ENCODE results near the gene ERLIN1. TPM values are rescaled to one million over a fixed set of nuclear protein-coding genes. Genes with fewer than 3 reads are reported as not detected.

ERLIN1 gene
- total RNA-seq, 1 experiment from 2014 or later, result 15.1 TPM

GRCh38 chr10:100163704-100164621 lies 21.9 kb downstream of the ERLIN1 start:
- Histone ChIP-seq H3K9me2 (replicated peaks; ENCODE audit: low read length) (no peaks in the 10 kb centered on the region), H3K79me2 (ENCODE audit: low read length) (no peaks in the 10 kb centered on the region), H3K9ac (ENCODE audit: low read length) (no peak overlapping the region), H4K20me1 (ENCODE audit: low read length) (no peaks in the 10 kb centered on the region), H3K27me3 (ENCODE audit: low read length) (no peaks in the 10 kb centered on the region), H3K9me3 (ENCODE audit: low read length) (no peaks in the 10 kb centered on the region), H3K4me3 (ENCODE audit: low read length) (no peak overlapping the region), H3F3A (ENCODE audit: low read length, unreplicated experiment) (no peaks in the 10 kb centered on the region), H3K4me2 (ENCODE audit: low read length) (no peak overlapping the region), H3K36me3 (ENCODE audit: low read depth, low read length) (peaks cover 10% of the 10 kb centered on the region), H2AFZ (ENCODE audit: low read length) (no peak overlapping the region), H3K4me1 (ENCODE audit: insufficient read depth, low read length) (peaks cover 9% of the 10 kb centered on the region; the same call in 1 of the 2 replicates), H3K27ac (ENCODE audit: low read length) (no peak overlapping the region)
- BruUV-seq (replicated peaks), result no TSS peak
- intact Hi-C loops (cut with micrococcal nuclease), result no loop called here
- ChIA-PET POLR2A (ENCODE audit: unreplicated experiment) (no interaction called here), CTCF (no interaction called here)
- no peak for TF ChIP-seq EZH2 (IDR thresholded peaks at IDR 0.05; ENCODE audit: low read length, unreplicated experiment)
- DNase-seq, result peak; percentile 11
- ATAC-seq, result peak; percentile 63

- no peak overlapping the region for H3K27ac ChIP-seq (ENCODE audit: low read length)
- CTCF ChIA-PET, result no interaction called here
Measured at GRCh38 chr10:100162696-100163095, 23.1 kb downstream of the ERLIN1 start.

GRCh38 chr10:100158044-100158805 lies 27.6 kb downstream of the ERLIN1 start:
- no peaks in the 10 kb centered on the region for H3K9me2 ChIP-seq (replicated peaks; ENCODE audit: low read length)
- H3K4me2 ChIP-seq (ENCODE audit: low read length), result no peak overlapping the region
- H3K27ac ChIP-seq (ENCODE audit: low read length), result no peak overlapping the region
- no peaks in the 10 kb centered on the region for H4K20me1 ChIP-seq (ENCODE audit: low read length)
- peaks cover 34% of the 10 kb centered on the region for H3K36me3 ChIP-seq (ENCODE audit: low read depth, low read length)
- ATAC-seq (no peak), DNase-seq (no peak)
- no peaks in the 10 kb centered on the region for H3K79me2 ChIP-seq (ENCODE audit: low read length)
- BruUV-seq (replicated peaks), result no TSS peak
- no peak overlapping the region for H2AFZ ChIP-seq (ENCODE audit: low read length)
- no peak overlapping the region for H3K4me3 ChIP-seq (ENCODE audit: low read length)
- H3K9ac ChIP-seq (ENCODE audit: low read length), result no peak overlapping the region
- no peaks in the 10 kb centered on the region for H3K9me3 ChIP-seq (ENCODE audit: low read length)
- H3F3A ChIP-seq (ENCODE audit: low read length, unreplicated experiment), result no peaks in the 10 kb centered on the region
- POLR2A ChIA-PET (ENCODE audit: unreplicated experiment), result no interaction called here
- intact Hi-C loops (cut with micrococcal nuclease), result no loop called here
- peaks cover 15% of the 10 kb centered on the region for H3K4me1 ChIP-seq (ENCODE audit: insufficient read depth, low read length)
- TF ChIP-seq EZH2phosphoT487 (IDR thresholded peaks at IDR 0.05; ENCODE audit: borderline replicate concordance, low read length) (no peak), CTCF (conservative IDR thresholded peaks at IDR 0.05; ENCODE audit: low read depth, low read length) (no peak), EZH2 (IDR thresholded peaks at IDR 0.05; ENCODE audit: low read length, unreplicated experiment) (no peak)
- no peaks in the 10 kb centered on the region for H3K27me3 ChIP-seq (ENCODE audit: low read length)
- CTCF ChIA-PET, result no interaction called here

More at GRCh38 chr10:100162696-100163095, 23.1 kb downstream of the ERLIN1 start:
- Histone ChIP-seq H3K9me2 (replicated peaks; ENCODE audit: low read length) (no peaks in the 10 kb centered on the region), H3K9me3 (ENCODE audit: low read length) (no peaks in the 10 kb centered on the region), H3K4me2 (ENCODE audit: low read length) (no peak overlapping the region), H3K27me3 (ENCODE audit: low read length) (no peaks in the 10 kb centered on the region), H3K4me3 (ENCODE audit: low read length) (no peak overlapping the region), H3F3A (ENCODE audit: low read length, unreplicated experiment) (no peaks in the 10 kb centered on the region), H3K4me1 (ENCODE audit: insufficient read depth, low read length) (peaks cover 9% of the 10 kb centered on the region; the same call in 1 of the 2 replicates), H4K20me1 (ENCODE audit: low read length) (no peaks in the 10 kb centered on the region), H2AFZ (ENCODE audit: low read length) (no peak overlapping the region), H3K36me3 (ENCODE audit: low read depth, low read length) (peaks cover 10% of the 10 kb centered on the region), H3K9ac (ENCODE audit: low read length) (no peak overlapping the region), H3K79me2 (ENCODE audit: low read length) (no peaks in the 10 kb centered on the region)
- no peak for ATAC-seq
- no TSS peak for BruUV-seq (replicated peaks)
- POLR2A ChIA-PET (ENCODE audit: unreplicated experiment), result no interaction called here
- no peak for DNase-seq
- no peak for TF ChIP-seq EZH2phosphoT487 (IDR thresholded peaks at IDR 0.05; ENCODE audit: borderline replicate concordance, low read length)
- TF ChIP-seq CTCF (conservative IDR thresholded peaks at IDR 0.05; ENCODE audit: low read depth, low read length), result no peak
- TF ChIP-seq EZH2 (IDR thresholded peaks at IDR 0.05; ENCODE audit: low read length, unreplicated experiment), result no peak
- intact Hi-C loops (cut with micrococcal nuclease), result no loop called here
